Osteoblast (primary cell): ENCODE data around the gene CSNK2A3. TPM values are rescaled to one million over a fixed set of nuclear protein-coding genes. Genes with fewer than 3 reads are reported as not detected.

Experiments used
- DNase-seq: peaks from one replicate; pipeline ENCODE4 v3.0.0; 2011; ENCODE audit warnings: low spot score, mixed read lengths; ENCODE audit not compliant: insufficient read length; ENCODE audit errors: missing footprints
- H2AFZ ChIP-seq: 2 replicates; pipeline ENCODE4 v1.6.0; 2011; ENCODE audit warnings: mild to moderate bottlenecking, low read length
- H3K27ac ChIP-seq: 2 replicates; pipeline ENCODE4 v1.5.1; 2011; ENCODE audit warnings: mild to moderate bottlenecking, low read depth, low read length, moderate library complexity
- H3K27me3 ChIP-seq: 2 replicates; pipeline ENCODE4 v1.6.0; 2012; ENCODE audit warnings: mild to moderate bottlenecking, control low read depth, inconsistent platforms, low read length, moderate library complexity; ENCODE audit not compliant: insufficient read depth
- H3K36me3 ChIP-seq: 2 replicates; pipeline ENCODE4 v1.5.1; 2011; ENCODE audit warnings: mild to moderate bottlenecking, low read length, control low read depth, moderate library complexity; ENCODE audit not compliant: insufficient read depth
- H3K4me1 ChIP-seq: 2 replicates; pipeline ENCODE4 v1.5.1; 2011; ENCODE audit warnings: mild to moderate bottlenecking, low read length, control low read depth, moderate library complexity; ENCODE audit not compliant: insufficient read depth
- H3K4me2 ChIP-seq: 2 replicates; pipeline ENCODE4 v1.6.0; 2011; ENCODE audit warnings: mild to moderate bottlenecking, low read length; ENCODE audit not compliant: insufficient read depth
- H3K4me3 ChIP-seq: fragments of 200-600 bp; sonication (generic); 3 replicates; pipeline ENCODE4 v1.5.1; 2012; ENCODE audit warnings: mild to moderate bottlenecking, low read length, inconsistent platforms; ENCODE audit not compliant: insufficient read depth
- H3K79me2 ChIP-seq: 2 replicates; pipeline ENCODE4 v1.6.0; 2012; ENCODE audit warnings: mild to moderate bottlenecking, low read length, control low read depth, inconsistent platforms; ENCODE audit not compliant: insufficient read depth
- H3K9me3 ChIP-seq: 2 replicates; pipeline ENCODE4 v1.5.1; 2011; ENCODE audit warnings: low read depth, low read length, control low read depth
- H4K20me1 ChIP-seq: 2 replicates; pipeline ENCODE4 v1.6.0; 2012; ENCODE audit warnings: mild to moderate bottlenecking, low read length, control low read depth; ENCODE audit not compliant: insufficient read depth
- CTCF ChIP-seq: IDR thresholded peaks from 2 replicates; pipeline ENCODE4 v1.5.1; 2011; ENCODE audit warnings: mild to moderate bottlenecking, low read depth, low read length, moderate library complexity; ENCODE audit errors: extremely low read depth
- total RNA-seq: library from RNA; depleted of rRNA; stranded (reverse); fragments of >200 nt; gene quantifications from 2 replicates; pipeline ENCODE4 v1.2.3, GENCODE V29; 2012

CSNK2A3 gene
- total RNA-seq, 1 donor, result 2.2 TPM

- Histone ChIP-seq H3K4me3 (no peak overlapping the region), H3K4me2 (no peak overlapping the region), H3K4me1 (peaks cover 9% of the 10 kb centered on the region), H3K9me3 (no peaks in the 10 kb centered on the region), H3K27me3 (no peaks in the 10 kb centered on the region), H3K36me3 (no peaks in the 10 kb centered on the region), H3K79me2 (no peaks in the 10 kb centered on the region), H4K20me1 (no peaks in the 10 kb centered on the region), H3K27ac (no peak overlapping the region), H2AFZ (no peak overlapping the region)
- no peak for TF ChIP-seq CTCF
- no peak for DNase-seq
These were observed 39.0 kb downstream of the CSNK2A3 start for GRCh38 chr11:11313902-11314692.

GRCh38 chr11:11313426-11313825, 39.6 kb downstream of the CSNK2A3 start:
- no peak overlapping the region for H3K4me2 ChIP-seq
- no peak for TF ChIP-seq CTCF
- H3K4me1 ChIP-seq, result peaks cover 9% of the 10 kb centered on the region
- H3K79me2 ChIP-seq, result no peaks in the 10 kb centered on the region
- no peak for DNase-seq
- no peak overlapping the region for H2AFZ ChIP-seq
- H3K4me3 ChIP-seq, result no peak overlapping the region
- no peaks in the 10 kb centered on the region for H3K36me3 ChIP-seq
- H3K27ac ChIP-seq, result no peak overlapping the region
- no peaks in the 10 kb centered on the region for H3K27me3 ChIP-seq
- H3K9me3 ChIP-seq, result no peaks in the 10 kb centered on the region
- H4K20me1 ChIP-seq, result no peaks in the 10 kb centered on the region

- no peak for TF ChIP-seq CTCF
- H3K4me2 ChIP-seq, result no peak overlapping the region
- H2AFZ ChIP-seq, result no peak overlapping the region
- H4K20me1 ChIP-seq, result no peaks in the 10 kb centered on the region
- no peak for DNase-seq
- H3K79me2 ChIP-seq, result no peaks in the 10 kb centered on the region
- H3K27ac ChIP-seq, result no peak overlapping the region
- H3K4me3 ChIP-seq, result no peak overlapping the region
- no peaks in the 10 kb centered on the region for H3K9me3 ChIP-seq
- peaks cover 9% of the 10 kb centered on the region for H3K4me1 ChIP-seq
- no peaks in the 10 kb centered on the region for H3K36me3 ChIP-seq
- H3K27me3 ChIP-seq, result no peaks in the 10 kb centered on the region
These were observed 40.3 kb downstream of the CSNK2A3 start for GRCh38 chr11:11312738-11313137.

- H3K27ac ChIP-seq, result no peak overlapping the region
- H3K9me3 ChIP-seq, result no peaks in the 10 kb centered on the region
- H3K36me3 ChIP-seq, result no peaks in the 10 kb centered on the region
- no peak overlapping the region for H3K4me3 ChIP-seq
- H3K4me2 ChIP-seq, result no peak overlapping the region
- H3K79me2 ChIP-seq, result no peaks in the 10 kb centered on the region
- no peak for TF ChIP-seq CTCF
- H2AFZ ChIP-seq, result no peak overlapping the region
- peaks cover 9% of the 10 kb centered on the region for H3K4me1 ChIP-seq
- no peak for DNase-seq
- H4K20me1 ChIP-seq, result no peaks in the 10 kb centered on the region
- no peaks in the 10 kb centered on the region for H3K27me3 ChIP-seq
These were observed 41.9 kb downstream of the CSNK2A3 start for GRCh38 chr11:11311169-11311568.
